Osteoblast (primary cell): ENCODE data around the gene SMG1. TPM values are rescaled to one million over a fixed set of nuclear protein-coding genes. Genes with fewer than 3 reads are reported as not detected.
A peak's percentile ranks its signal among the peaks of the same experiment; 100 is the strongest.

ENCODE experiments used
- DNase-seq: peaks from one replicate; pipeline ENCODE4 v3.0.0; 2011; ENCODE audit warnings: low spot score, mixed read lengths; ENCODE audit not compliant: insufficient read length; ENCODE audit errors: missing footprints
- H2AFZ ChIP-seq: 2 replicates; pipeline ENCODE4 v1.6.0; 2011; ENCODE audit warnings: mild to moderate bottlenecking, low read length
- H3K27ac ChIP-seq: 2 replicates; pipeline ENCODE4 v1.5.1; 2011; ENCODE audit warnings: mild to moderate bottlenecking, low read depth, low read length, moderate library complexity
- H3K27me3 ChIP-seq: 2 replicates; pipeline ENCODE4 v1.6.0; 2012; ENCODE audit warnings: mild to moderate bottlenecking, control low read depth, inconsistent platforms, low read length, moderate library complexity; ENCODE audit not compliant: insufficient read depth
- H3K36me3 ChIP-seq: 2 replicates; pipeline ENCODE4 v1.5.1; 2011; ENCODE audit warnings: mild to moderate bottlenecking, low read length, control low read depth, moderate library complexity; ENCODE audit not compliant: insufficient read depth
- H3K4me1 ChIP-seq: 2 replicates; pipeline ENCODE4 v1.5.1; 2011; ENCODE audit warnings: mild to moderate bottlenecking, low read length, control low read depth, moderate library complexity; ENCODE audit not compliant: insufficient read depth
- H3K4me2 ChIP-seq: 2 replicates; pipeline ENCODE4 v1.6.0; 2011; ENCODE audit warnings: mild to moderate bottlenecking, low read length; ENCODE audit not compliant: insufficient read depth
- H3K4me3 ChIP-seq: fragments of 200-600 bp; sonication (generic); 3 replicates; pipeline ENCODE4 v1.5.1; 2012; ENCODE audit warnings: mild to moderate bottlenecking, low read length, inconsistent platforms; ENCODE audit not compliant: insufficient read depth
- H3K79me2 ChIP-seq: 2 replicates; pipeline ENCODE4 v1.6.0; 2012; ENCODE audit warnings: mild to moderate bottlenecking, low read length, control low read depth, inconsistent platforms; ENCODE audit not compliant: insufficient read depth
- H3K9me3 ChIP-seq: 2 replicates; pipeline ENCODE4 v1.5.1; 2011; ENCODE audit warnings: low read depth, low read length, control low read depth
- H4K20me1 ChIP-seq: 2 replicates; pipeline ENCODE4 v1.6.0; 2012; ENCODE audit warnings: mild to moderate bottlenecking, low read length, control low read depth; ENCODE audit not compliant: insufficient read depth
- CTCF ChIP-seq: IDR thresholded peaks from 2 replicates; pipeline ENCODE4 v1.5.1; 2011; ENCODE audit warnings: mild to moderate bottlenecking, low read depth, low read length, moderate library complexity; ENCODE audit errors: extremely low read depth
- total RNA-seq: library from RNA; depleted of rRNA; stranded (reverse); fragments of >200 nt; gene quantifications from 2 replicates; pipeline ENCODE4 v1.2.3, GENCODE V29; 2012

Gene SMG1
- total RNA-seq, 1 donor = 101 TPM

- TF ChIP-seq CTCF = no peak
- Histone ChIP-seq H3K4me2 (peak overlapping the region; percentile 92), H4K20me1 (peaks cover 21% of the 10 kb centered on the region), H3K9me3 (no peaks in the 10 kb centered on the region), H3K27ac (peak overlapping the region; percentile 91), H3K36me3 (peaks cover 28% of the 10 kb centered on the region), H3K4me1 (peaks cover 38% of the 10 kb centered on the region), H3K27me3 (no peaks in the 10 kb centered on the region), H3K79me2 (peaks cover 57% of the 10 kb centered on the region), H3K4me3 (peak overlapping the region; percentile 99), H2AFZ (peak overlapping the region; percentile 57)
- DNase-seq = no peak
These were observed 125.4 kb downstream of the SMG1 start for GRCh38 chr16:18800775-18801144.

GRCh38 chr16:18800293-18800692 is 125.9 kb downstream of the SMG1 start:
- H4K20me1 ChIP-seq = peaks cover 21% of the 10 kb centered on the region
- peaks cover 62% of the 10 kb centered on the region for H3K79me2 ChIP-seq
- no peaks in the 10 kb centered on the region for H3K27me3 ChIP-seq
- peak; percentile 65 for DNase-seq
- peaks cover 36% of the 10 kb centered on the region for H3K4me1 ChIP-seq
- H3K27ac ChIP-seq = peak overlapping the region; percentile 91
- no peaks in the 10 kb centered on the region for H3K9me3 ChIP-seq
- peak overlapping the region; percentile 92 for H3K4me2 ChIP-seq
- H2AFZ ChIP-seq = no peak overlapping the region
- H3K4me3 ChIP-seq = peak overlapping the region; percentile 99
- peaks cover 32% of the 10 kb centered on the region for H3K36me3 ChIP-seq
- TF ChIP-seq CTCF = no peak

GRCh38 chr16:18799500-18799899 is 126.7 kb downstream of the SMG1 start:
- no peak for DNase-seq
- Histone ChIP-seq H3K9me3 (no peaks in the 10 kb centered on the region), H3K27ac (peak overlapping the region; percentile 91), H3K36me3 (peaks cover 40% of the 10 kb centered on the region), H3K4me2 (peak overlapping the region; percentile 92), H2AFZ (no peak overlapping the region), H3K4me3 (peak overlapping the region; percentile 99), H3K27me3 (no peaks in the 10 kb centered on the region), H3K79me2 (peaks cover 66% of the 10 kb centered on the region), H4K20me1 (peaks cover 21% of the 10 kb centered on the region), H3K4me1 (peaks cover 35% of the 10 kb centered on the region)
- no peak for TF ChIP-seq CTCF

GRCh38 chr16:18797746-18798145 is 128.5 kb downstream of the SMG1 start:
- Histone ChIP-seq H3K4me1 (peaks cover 24% of the 10 kb centered on the region), H3K79me2 (peaks cover 72% of the 10 kb centered on the region), H3K4me2 (no peak overlapping the region)

More at GRCh38 chr16:18797746-18798145, 128.5 kb downstream of the SMG1 start:
- Histone ChIP-seq H3K27ac (no peak overlapping the region), H3K9me3 (no peaks in the 10 kb centered on the region), H3K36me3 (peaks cover 56% of the 10 kb centered on the region), H4K20me1 (peaks cover 21% of the 10 kb centered on the region), H2AFZ (no peak overlapping the region), H3K27me3 (no peaks in the 10 kb centered on the region), H3K4me3 (no peak overlapping the region)
- no peak for DNase-seq
- no peak for TF ChIP-seq CTCF
